Measurements from ENCODE around the gene RCAN1.

Gene RCAN1

DNA sequence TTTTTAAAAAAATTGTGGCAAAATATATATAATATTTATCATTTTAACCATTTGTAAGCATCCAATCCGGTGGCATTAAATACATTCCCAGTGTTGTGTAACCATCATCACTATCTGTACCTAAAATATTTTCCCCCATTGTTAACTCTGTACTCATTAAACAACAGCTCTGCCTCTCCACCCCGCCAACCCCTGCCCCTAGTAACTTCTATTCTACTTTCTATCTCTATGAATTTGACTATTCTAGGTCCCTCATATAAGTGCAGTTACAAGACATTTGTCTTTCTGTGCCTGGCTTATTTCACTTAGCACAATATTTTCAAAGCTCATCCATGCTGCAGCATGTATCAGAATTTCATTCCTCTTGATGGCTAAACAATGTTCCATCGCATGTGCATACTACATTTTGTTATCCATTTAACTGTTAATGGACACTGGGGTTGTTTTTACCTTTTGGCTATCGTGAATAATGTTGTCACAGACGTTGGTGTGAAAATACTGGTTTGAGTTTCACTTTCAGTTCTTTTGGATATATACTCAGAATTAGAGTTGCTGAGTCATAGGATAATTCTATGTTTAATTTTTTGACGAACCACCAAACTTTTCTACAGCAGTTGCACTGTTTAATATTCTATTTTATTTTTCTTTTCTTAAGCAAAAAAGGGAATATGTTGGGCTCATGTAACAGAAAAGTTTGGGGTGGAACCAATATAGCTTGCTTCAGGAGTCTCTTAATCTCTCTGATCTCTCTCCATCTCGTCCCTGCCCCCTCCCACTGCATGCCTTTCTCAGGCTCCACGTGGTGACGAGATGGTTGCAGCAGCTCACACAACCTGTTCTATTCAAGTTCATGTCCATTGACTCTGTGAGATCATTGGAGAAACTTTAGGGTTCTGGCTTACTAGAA, 25.2 kb upstream of the RCAN1 start:
- Histone ChIP-seq H3K27me3 (replicated peaks; ENCODE audit: control insufficient read depth, insufficient read depth, low read length) (peaks cover 9% of the 10 kb centered on the region), H3K36me3 (ENCODE audit: control insufficient read depth, insufficient read depth, low read length, severe bottlenecking) (no peaks in the 10 kb centered on the region), H3K4me3 (ENCODE audit: low read length) (peak overlapping the region; percentile 58), H3K4me1 (ENCODE audit: control insufficient read depth, insufficient read depth, low read length) (peaks cover 11% of the 10 kb centered on the region), H3K9ac (ENCODE audit: low read length) (no peak overlapping the region), H3K9me3 (ENCODE audit: control insufficient read depth, low read length) (no peaks in the 10 kb centered on the region)
- DNase-seq (ENCODE audit: low read depth) = peak; percentile 13

DNA sequence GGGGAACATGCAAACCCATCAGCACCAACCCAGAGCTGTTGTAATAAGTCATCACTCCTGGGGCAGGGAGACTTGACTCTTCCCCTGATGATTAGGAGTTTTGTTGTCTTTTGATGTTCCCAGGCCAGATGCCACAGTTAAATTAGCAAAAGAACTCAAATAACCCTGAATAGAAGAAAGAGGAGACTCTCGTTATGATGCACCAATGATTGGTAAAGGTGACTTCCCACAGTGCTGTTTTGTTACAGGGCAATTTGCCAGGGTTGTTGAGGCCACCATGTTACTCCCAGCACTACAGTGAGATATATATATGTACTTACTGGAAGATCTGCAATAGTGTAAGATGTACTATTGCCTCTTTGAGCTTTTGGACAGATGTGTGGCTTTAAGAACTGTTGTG, 24.3 kb upstream of the RCAN1 start:
- no peak overlapping the region for H3K4me3 ChIP-seq (ENCODE audit: low read length)
- peaks cover 11% of the 10 kb centered on the region for H3K4me1 ChIP-seq (ENCODE audit: control insufficient read depth, insufficient read depth, low read length)
- H3K9ac ChIP-seq (ENCODE audit: low read length) = no peak overlapping the region
- no peaks in the 10 kb centered on the region for H3K9me3 ChIP-seq (ENCODE audit: control insufficient read depth, low read length)
- no peak for DNase-seq (ENCODE audit: low read depth)
- peaks cover 17% of the 10 kb centered on the region for H3K27me3 ChIP-seq (replicated peaks; ENCODE audit: control insufficient read depth, insufficient read depth, low read length)
- no peaks in the 10 kb centered on the region for H3K36me3 ChIP-seq (ENCODE audit: control insufficient read depth, insufficient read depth, low read length, severe bottlenecking)

DNA sequence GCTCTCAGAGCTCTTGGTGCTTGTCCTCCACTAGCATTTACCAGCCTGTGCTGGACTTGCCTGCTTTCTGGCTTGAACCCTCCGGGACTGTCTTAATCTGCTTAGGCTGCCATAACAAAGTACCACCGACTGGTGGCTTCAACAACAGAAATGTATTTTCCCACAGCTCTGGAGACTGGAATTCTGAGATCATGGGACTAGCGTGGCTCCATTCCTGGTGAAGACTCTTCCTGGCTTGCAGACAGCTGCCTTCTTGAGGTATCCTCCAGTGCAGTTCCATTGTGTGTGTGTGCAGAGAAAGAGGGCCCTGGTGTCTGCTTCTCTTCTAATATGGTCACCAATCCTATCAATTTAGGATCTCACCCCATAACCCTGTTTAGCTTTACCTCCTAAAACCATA, 22.0 kb upstream of the RCAN1 start:
- Histone ChIP-seq H3K27me3 (replicated peaks; ENCODE audit: control insufficient read depth, insufficient read depth, low read length) (peaks cover 37% of the 10 kb centered on the region), H3K9ac (ENCODE audit: low read length) (no peak overlapping the region), H3K36me3 (ENCODE audit: control insufficient read depth, insufficient read depth, low read length, severe bottlenecking) (no peaks in the 10 kb centered on the region), H3K4me1 (ENCODE audit: control insufficient read depth, insufficient read depth, low read length) (peaks cover 11% of the 10 kb centered on the region), H3K4me3 (ENCODE audit: low read length) (no peak overlapping the region), H3K9me3 (ENCODE audit: control insufficient read depth, low read length) (no peaks in the 10 kb centered on the region)
- no peak for DNase-seq (ENCODE audit: low read depth)

DNA sequence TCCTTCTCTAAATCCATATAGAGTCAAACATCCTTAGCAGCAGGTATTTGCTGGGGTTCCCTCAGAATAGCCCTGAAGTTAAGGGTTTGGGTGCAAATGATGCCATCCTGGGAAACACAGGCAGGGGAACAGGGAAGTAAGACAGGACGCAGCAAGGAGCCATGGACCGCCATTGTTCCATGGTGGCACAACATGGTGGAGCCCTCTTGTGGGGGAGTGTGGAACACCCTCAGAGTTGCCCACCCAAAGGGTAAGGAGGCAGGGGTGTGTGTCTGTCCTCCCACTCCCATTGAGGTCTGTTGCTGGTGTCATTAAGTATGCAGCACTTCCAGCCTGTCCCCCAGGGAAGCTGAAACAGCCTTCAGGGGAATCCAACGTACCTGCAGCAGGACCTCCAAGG, 20.4 kb upstream of the RCAN1 start:
- H3K9me3 ChIP-seq (ENCODE audit: control insufficient read depth, low read length) = no peaks in the 10 kb centered on the region
- H3K9ac ChIP-seq (ENCODE audit: low read length) = no peak overlapping the region
- peaks cover 47% of the 10 kb centered on the region for H3K27me3 ChIP-seq (replicated peaks; ENCODE audit: control insufficient read depth, insufficient read depth, low read length)
- peaks cover 4% of the 10 kb centered on the region for H3K4me1 ChIP-seq (ENCODE audit: control insufficient read depth, insufficient read depth, low read length)
- no peaks in the 10 kb centered on the region for H3K36me3 ChIP-seq (ENCODE audit: control insufficient read depth, insufficient read depth, low read length, severe bottlenecking)
- DNase-seq (ENCODE audit: low read depth) = no peak
- no peak overlapping the region for H3K4me3 ChIP-seq (ENCODE audit: low read length)

DNA sequence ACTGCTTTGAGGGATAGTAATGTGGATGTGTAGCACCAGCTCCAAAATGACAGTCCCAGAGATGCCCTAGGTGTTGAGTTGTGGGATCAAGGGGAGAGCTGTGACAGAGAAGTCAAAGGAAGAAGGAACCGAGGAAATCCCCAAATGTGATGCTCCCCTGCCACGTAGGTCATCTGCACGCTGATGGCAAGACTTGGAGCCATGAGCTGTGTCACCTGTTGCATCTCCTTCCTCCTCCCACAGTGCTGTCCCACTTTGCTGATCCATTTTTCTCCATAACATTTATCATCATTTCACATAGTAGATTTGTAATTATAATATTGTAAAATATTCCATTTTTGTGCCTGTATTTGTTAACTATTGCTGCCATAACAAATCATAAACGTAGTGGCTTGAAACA, 17.6 kb upstream of the RCAN1 start:
- Histone ChIP-seq H3K36me3 (ENCODE audit: control insufficient read depth, insufficient read depth, low read length, severe bottlenecking) (no peaks in the 10 kb centered on the region), H3K4me3 (ENCODE audit: low read length) (no peak overlapping the region), H3K9ac (ENCODE audit: low read length) (no peak overlapping the region), H3K27me3 (replicated peaks; ENCODE audit: control insufficient read depth, insufficient read depth, low read length) (peaks cover 47% of the 10 kb centered on the region), H3K9me3 (ENCODE audit: control insufficient read depth, low read length) (no peaks in the 10 kb centered on the region), H3K4me1 (ENCODE audit: control insufficient read depth, insufficient read depth, low read length) (no peaks in the 10 kb centered on the region)
- no peak for DNase-seq (ENCODE audit: low read depth)

DNA sequence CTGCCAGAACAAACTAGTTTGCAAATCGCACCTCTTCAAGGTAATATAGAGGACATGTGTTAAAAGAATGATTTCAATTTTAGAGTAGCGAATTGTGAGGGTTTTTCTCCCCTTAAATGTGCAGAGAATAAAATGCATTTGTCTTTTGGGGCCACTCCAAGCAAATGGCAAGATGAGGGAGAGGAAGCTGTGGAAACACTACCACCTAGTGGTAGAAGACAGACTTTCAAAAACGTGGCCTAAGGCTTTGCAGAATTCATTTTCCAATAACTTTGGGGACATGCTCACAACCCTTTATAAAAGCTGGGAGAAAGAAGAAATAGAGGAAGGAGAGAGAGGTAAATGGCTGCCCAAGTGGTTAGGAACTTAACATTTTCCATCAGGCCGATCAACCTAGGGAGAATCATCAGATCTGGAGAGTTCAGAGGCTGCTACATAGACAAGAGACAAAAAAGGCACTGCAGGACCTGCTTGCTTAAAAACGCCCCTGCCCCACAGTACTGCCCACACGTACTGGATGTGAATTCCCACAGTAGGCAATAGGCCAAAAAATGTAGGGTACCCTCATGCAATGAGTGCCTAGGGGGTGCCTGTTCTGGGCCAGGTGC, 15.7 kb upstream of the RCAN1 start:
- no peak overlapping the region for H3K9ac ChIP-seq (ENCODE audit: low read length)
- peak; percentile 87 for DNase-seq (ENCODE audit: low read depth)
- no peaks in the 10 kb centered on the region for H3K36me3 ChIP-seq (ENCODE audit: control insufficient read depth, insufficient read depth, low read length, severe bottlenecking)
- H3K27me3 ChIP-seq (replicated peaks; ENCODE audit: control insufficient read depth, insufficient read depth, low read length) = peaks cover 48% of the 10 kb centered on the region
- H3K4me1 ChIP-seq (ENCODE audit: control insufficient read depth, insufficient read depth, low read length) = no peaks in the 10 kb centered on the region
- no peaks in the 10 kb centered on the region for H3K9me3 ChIP-seq (ENCODE audit: control insufficient read depth, low read length)
- H3K4me3 ChIP-seq (ENCODE audit: low read length) = no peak overlapping the region

DNA sequence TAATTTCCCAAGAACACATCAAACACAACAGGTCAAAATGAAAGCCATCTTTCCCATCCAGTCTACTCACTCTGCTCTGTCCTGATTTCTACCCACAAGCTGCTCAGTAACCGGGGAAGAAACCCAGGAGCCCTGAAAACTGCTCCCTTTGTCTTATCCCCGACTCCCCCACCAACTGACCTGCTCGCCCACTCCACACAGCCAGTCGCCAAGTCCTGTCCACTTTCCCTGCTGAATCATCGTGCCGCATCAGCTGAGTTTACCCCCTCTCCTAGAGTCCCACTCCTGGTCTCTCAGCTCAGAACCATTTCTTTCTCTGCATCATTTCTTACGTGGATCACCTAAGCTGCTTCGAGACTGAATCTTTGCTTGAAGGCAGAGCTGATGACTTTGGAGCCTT, 11.2 kb upstream of the RCAN1 start:
- Histone ChIP-seq H3K9ac (ENCODE audit: low read length) (no peak overlapping the region), H3K27me3 (replicated peaks; ENCODE audit: control insufficient read depth, insufficient read depth, low read length) (peaks cover 10% of the 10 kb centered on the region), H3K36me3 (ENCODE audit: control insufficient read depth, insufficient read depth, low read length, severe bottlenecking) (no peaks in the 10 kb centered on the region), H3K9me3 (ENCODE audit: control insufficient read depth, low read length) (no peaks in the 10 kb centered on the region), H3K4me1 (ENCODE audit: control insufficient read depth, insufficient read depth, low read length) (no peaks in the 10 kb centered on the region), H3K4me3 (ENCODE audit: low read length) (no peak overlapping the region)
- no peak for DNase-seq (ENCODE audit: low read depth)

DNA sequence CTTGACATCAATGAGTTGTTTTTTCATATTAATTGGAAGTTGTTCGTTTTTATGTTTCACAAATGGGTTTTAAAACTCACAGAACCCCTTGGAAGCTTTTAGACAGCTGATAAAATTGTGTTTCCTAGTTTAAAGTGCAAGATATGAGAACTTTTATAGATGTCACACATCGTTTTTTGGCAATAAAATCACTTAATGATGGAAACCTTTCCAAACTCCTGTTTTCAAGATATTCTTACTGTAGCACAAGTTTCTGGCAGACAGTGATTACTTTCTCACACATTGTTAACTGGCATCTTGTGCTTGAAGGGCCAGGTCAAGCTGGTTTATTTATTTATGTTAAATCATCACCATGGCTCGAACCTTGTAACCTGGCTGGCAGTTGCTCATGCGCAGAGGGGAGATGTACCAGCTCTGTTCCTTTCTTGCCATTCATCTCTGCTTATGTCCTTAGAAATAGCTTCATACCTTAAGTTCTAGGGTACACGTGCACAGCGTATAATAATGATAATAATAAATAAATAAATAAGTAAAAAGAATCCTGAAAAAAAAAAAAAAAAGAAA, 10.2 kb upstream of the RCAN1 start:
- Histone ChIP-seq H3K27me3 (replicated peaks; ENCODE audit: control insufficient read depth, insufficient read depth, low read length) (peaks cover 9% of the 10 kb centered on the region), H3K4me1 (ENCODE audit: control insufficient read depth, insufficient read depth, low read length) (no peaks in the 10 kb centered on the region), H3K9ac (ENCODE audit: low read length) (no peak overlapping the region), H3K36me3 (ENCODE audit: control insufficient read depth, insufficient read depth, low read length, severe bottlenecking) (no peaks in the 10 kb centered on the region), H3K4me3 (ENCODE audit: low read length) (no peak overlapping the region), H3K9me3 (ENCODE audit: control insufficient read depth, low read length) (no peaks in the 10 kb centered on the region)
- DNase-seq (ENCODE audit: low read depth) = no peak

DNA sequence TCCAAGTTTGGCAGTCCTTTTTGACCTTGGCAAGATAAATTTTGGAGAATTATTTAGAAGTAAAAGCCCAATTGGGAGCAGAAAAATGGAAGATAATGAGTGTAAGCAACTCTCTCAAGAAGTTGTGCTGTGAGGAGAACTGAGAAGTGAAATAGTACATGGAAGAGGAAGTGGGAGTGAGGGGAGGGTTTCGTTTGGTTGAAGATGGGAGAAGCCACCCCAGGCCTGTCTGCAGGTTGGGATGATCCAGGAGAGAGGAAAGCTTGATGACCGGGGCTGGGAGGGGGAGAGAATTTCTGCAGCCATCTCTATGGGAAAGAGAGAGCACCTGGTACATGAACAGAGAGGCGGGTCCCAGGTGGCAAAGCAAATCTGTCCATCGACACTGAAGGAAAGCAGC, 8.6 kb upstream of the RCAN1 start:
- Histone ChIP-seq H3K9me3 (ENCODE audit: control insufficient read depth, low read length) (no peaks in the 10 kb centered on the region), H3K4me1 (ENCODE audit: control insufficient read depth, insufficient read depth, low read length) (no peaks in the 10 kb centered on the region), H3K9ac (ENCODE audit: low read length) (no peak overlapping the region), H3K4me3 (ENCODE audit: low read length) (no peak overlapping the region), H3K27me3 (replicated peaks; ENCODE audit: control insufficient read depth, insufficient read depth, low read length) (peaks cover 9% of the 10 kb centered on the region), H3K36me3 (ENCODE audit: control insufficient read depth, insufficient read depth, low read length, severe bottlenecking) (no peaks in the 10 kb centered on the region)
- no peak for DNase-seq (ENCODE audit: low read depth)

DNA sequence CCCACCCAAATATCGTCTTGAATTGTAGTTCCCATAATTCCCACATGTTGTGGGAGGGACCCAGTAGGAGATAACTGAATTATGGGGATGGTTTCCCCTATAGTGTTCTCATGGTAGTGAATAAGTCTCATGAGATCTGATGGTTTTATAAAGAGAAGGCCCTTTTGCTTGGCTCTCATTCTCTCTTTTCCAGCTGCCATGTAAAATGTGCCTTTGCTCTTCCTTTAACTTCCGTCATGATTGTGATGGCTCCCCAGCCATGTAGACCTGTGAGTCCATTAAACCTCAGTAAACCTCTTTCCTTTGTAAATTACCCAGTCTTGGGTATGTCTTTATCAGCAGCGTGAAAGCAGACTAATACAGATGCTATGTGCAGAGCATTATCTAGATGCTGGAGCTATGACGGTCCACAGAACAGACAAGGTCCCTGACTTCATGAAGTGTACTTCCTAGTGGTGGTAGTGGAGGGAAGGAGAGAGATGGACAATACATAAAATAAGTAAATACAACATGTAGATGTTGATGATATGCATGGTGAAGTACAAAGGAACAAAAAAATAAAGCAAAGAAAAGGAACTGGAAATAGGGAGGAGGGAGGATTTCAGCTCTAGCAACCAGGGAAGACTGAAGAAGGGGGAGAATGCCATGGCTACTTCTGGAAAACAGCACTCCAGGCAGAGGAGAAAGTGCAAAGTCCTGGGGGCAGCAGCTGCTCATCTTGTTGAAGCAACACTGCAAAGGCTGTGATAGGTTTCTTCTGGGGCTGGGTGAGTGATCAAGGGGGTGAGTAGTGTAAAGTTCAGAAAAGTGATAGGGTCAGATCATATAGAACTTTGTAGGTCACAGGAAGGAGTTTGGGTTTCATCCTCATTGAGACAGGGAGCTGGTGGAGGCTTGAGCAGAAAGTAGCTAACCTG, 6.8 kb upstream of the RCAN1 start:
- H3K9me3 ChIP-seq (ENCODE audit: control insufficient read depth, low read length) = no peaks in the 10 kb centered on the region

More for the DNA sequence above, 6.8 kb upstream of the RCAN1 start:
- DNase-seq (ENCODE audit: low read depth) = no peak
- Histone ChIP-seq H3K4me1 (ENCODE audit: control insufficient read depth, insufficient read depth, low read length) (no peaks in the 10 kb centered on the region), H3K36me3 (ENCODE audit: control insufficient read depth, insufficient read depth, low read length, severe bottlenecking) (no peaks in the 10 kb centered on the region), H3K9ac (ENCODE audit: low read length) (no peak overlapping the region), H3K27me3 (replicated peaks; ENCODE audit: control insufficient read depth, insufficient read depth, low read length) (peaks cover 9% of the 10 kb centered on the region), H3K4me3 (ENCODE audit: low read length) (no peak overlapping the region)

All from adipocyte (in vitro differentiated cells).